ENCODE measurements around the gene CMC2. TPM values are rescaled to one million over a fixed set of nuclear protein-coding genes. Genes with fewer than 3 reads are reported as not detected.

Gene CMC2
- total and polyA plus RNA-seq, 2 of the 13 experiments (the other 11 are each of a cell fraction or from before 2014, with no cell fraction given), result 116 to 129 TPM

GRCh38 chr16:81006813-81007695, at the start of gene CMC2, which contains the start of gene CENPN (continued):
- peak; percentile 79 for TF ChIP-seq ZBTB34 (CRISPR knock-in tag; IDR thresholded peaks at IDR 0.05)
- TF ChIP-seq ZNF773 (CRISPR knock-in tag; IDR thresholded peaks at IDR 0.05; ENCODE audit: borderline replicate concordance), result peak; percentile 6; the same call in 1 of the 2 replicates
- TF ChIP-seq NCOR1 (IDR thresholded peaks at IDR 0.05; ENCODE audit: borderline replicate concordance, low read length), result peak; percentile 41; the same call in 1 of the 2 replicates
- TF ChIP-seq NR2F2 (IDR thresholded peaks at IDR 0.05; ENCODE audit: borderline replicate concordance, low read depth), result no peak; the same call in 1 of the 2 replicates
- no peak for TF ChIP-seq GPBP1L1 (CRISPR knock-in tag; IDR thresholded peaks at IDR 0.05)
- TF ChIP-seq JUNB (CRISPR knock-in tag; IDR thresholded peaks at IDR 0.05; ENCODE audit: borderline replicate concordance), result peak; percentile 78; the same call in 1 of the 2 replicates
- no peak for TF ChIP-seq IKZF1 (IDR thresholded peaks at IDR 0.05)
- peak; percentile 88 for TF ChIP-seq SP4 (CRISPR knock-in tag; IDR thresholded peaks at IDR 0.05)
- TF ChIP-seq ATF4 (CRISPR knock-in tag; IDR thresholded peaks at IDR 0.05), result peak in 1 of 2 experiments; percentile 79; a peak in 2 of 4 replicates
- TF ChIP-seq THYN1 (CRISPR knock-in tag; IDR thresholded peaks at IDR 0.05; ENCODE audit: borderline replicate concordance, low read depth), result 0 out of 2 replicates have a peak, but pooled peaks have one; percentile 15
- peak; percentile 79 for TF ChIP-seq ZNF142 (CRISPR knock-in tag; IDR thresholded peaks at IDR 0.05)
- peak; percentile 77 for TF ChIP-seq ZFY (CRISPR knock-in tag; IDR thresholded peaks at IDR 0.05)
- no peak for TF ChIP-seq RNF219 (CRISPR knock-in tag; IDR thresholded peaks at IDR 0.05)
